HepG2 (cell line): Measurements from ENCODE around the gene MMP24OS. TPM values are rescaled to one million over a fixed set of nuclear protein-coding genes. Genes with fewer than 3 reads are reported as not detected.

Source experiments
- ATAC-seq: fragments of 200-7000 bp; cut with Tn5 transposase; 3 replicates; pipeline ENCODE4 v1.9.1; 2020; ENCODE audit warnings: mild to moderate bottlenecking, moderate library complexity
- BruUV-seq: library from RNA; stranded (reverse); fragments of 400-500 nt; replicated peaks from 2 replicates; lab custom pipeline; 2021; lab: Mats Ljungman, UMichigan
- CTCF ChIA-PET: fragments of 300-600 bp; formaldehyde crosslinking; extraction: SDS; loops from one replicate; lab custom pipeline; 2021; ENCODE audit warnings: low total read pairs, inconsistent platforms, low intra/inter-chr PET ratio; lab: Yijun Ruan, JAX
- POLR2A ChIA-PET: fragments of 350-600 bp; sonication (Branson Sonifier 250); formaldehyde crosslinking; loops from one replicate; lab custom pipeline; 2020; ENCODE audit warnings: antibody characterized with exemption, inconsistent platforms; lab: Yijun Ruan, JAX
- DNase-seq: peaks from one replicate; pipeline ENCODE4 v3.0.0-alpha.2; 2015; ENCODE audit warnings: low spot score
- FAIRE-seq: peaks from 3 replicates; lab custom pipeline; 2011; peaks lifted over from hg19 to GRCh38; lab: Jason Lieb, UNC
- H2AFZ ChIP-seq: one replicate; pipeline ENCODE4 v1.6.1; 2011; ENCODE audit warnings: low read length, inconsistent platforms
- H3K27ac ChIP-seq: fragments of 300-600 bp; 3 replicates; pipeline ENCODE4 v1.8.0; 2011; ENCODE audit warnings: mixed run types, mild to moderate bottlenecking, mixed read lengths, low read length, inconsistent platforms; ENCODE audit not compliant: insufficient read depth; ENCODE audit errors: extremely low read length
- H3K27me3 ChIP-seq, 2 experiments: fragments of 200-600 bp in 1 of 2; 2 replicates in 1 of 2; 3 replicates in 1 of 2; pipeline versions ENCODE4 v1.6.0 to v1.8.0; 2011; ENCODE audit warnings: low read length in 2 of 2, mild to moderate bottlenecking in 2 of 2, moderate library complexity in 2 of 2, inconsistent platforms in 1 of 2; ENCODE audit not compliant: insufficient read depth in 2 of 2, control insufficient read depth in 1 of 2
- H3K36me3 ChIP-seq, 2 experiments: fragments of 200-600 bp in 1 of 2; replicated peaks in 1 of 2; 2 replicates in 1 of 2; 3 replicates in 1 of 2; pipeline versions ENCODE4 v1.5.1 to v1.8.0; 2011; ENCODE audit warnings: low read length in 2 of 2, inconsistent platforms in 1 of 2; ENCODE audit not compliant: insufficient read depth in 2 of 2, control insufficient read depth in 1 of 2
- H3K4me1 ChIP-seq: 2 replicates; pipeline ENCODE4 v1.5.1; 2012; ENCODE audit warnings: low read length, inconsistent platforms; ENCODE audit not compliant: insufficient read depth
- H3K4me2 ChIP-seq: 2 replicates; pipeline ENCODE4 v1.6.0; 2011; ENCODE audit warnings: low read depth, low read length, inconsistent platforms
- H3K4me3 ChIP-seq, 3 experiments: fragments of 200-600 bp in 1 of 3; sonication (generic), shearing (Covaris generic) in 1 of 3; replicated peaks in 1 of 3; 2 replicates each; pipeline ENCODE4 v1.5.1; 2011 to 2016; ENCODE audit warnings: low read length in 3 of 3, inconsistent platforms in 2 of 3, low read depth in 2 of 3, mild to moderate bottlenecking in 2 of 3, control low read depth in 1 of 3, mixed read lengths in 1 of 3; ENCODE audit not compliant: insufficient read depth in 1 of 3
- H3K79me2 ChIP-seq: one replicate; pipeline ENCODE4 v1.6.1; 2011; ENCODE audit warnings: low read length, inconsistent platforms; ENCODE audit not compliant: insufficient read depth
- H3K9ac ChIP-seq: 2 replicates; pipeline ENCODE4 v1.6.0; 2011; ENCODE audit warnings: mild to moderate bottlenecking, low read depth, low read length, inconsistent platforms; ENCODE audit not compliant: insufficient read depth
- H3K9me3 ChIP-seq: 2 replicates; pipeline ENCODE4 v1.5.1; 2012; ENCODE audit warnings: mild to moderate bottlenecking, low read length
- H4K20me1 ChIP-seq: 2 replicates; pipeline ENCODE4 v1.6.0; 2011; ENCODE audit warnings: inconsistent platforms, mild to moderate bottlenecking, low read length, moderate library complexity; ENCODE audit not compliant: insufficient read depth
- GLI4 ChIP-seq: sonication (generic); formaldehyde crosslinking; IDR thresholded peaks from 2 replicates; pipeline ENCODE4 v1.5.1; 2020; ENCODE audit warnings: missing genetic modification reagents, mild to moderate bottlenecking, moderate library complexity, borderline replicate concordance
- HNF4G ChIP-seq, 2 experiments: sonication (generic) in 1 of 2; formaldehyde crosslinking in 1 of 2; IDR thresholded peaks; 2 replicates each; pipeline versions ENCODE4 v1.4.0 to v1.6.1; 2011 to 2020; ENCODE audit warnings: borderline replicate concordance in 2 of 2, low read depth in 2 of 2, mild to moderate bottlenecking in 2 of 2, low read length in 1 of 2, missing genetic modification reagents in 1 of 2, moderate library complexity in 1 of 2
- ISL2 ChIP-seq: sonication (generic); formaldehyde crosslinking; IDR thresholded peaks from 2 replicates; pipeline ENCODE4 v1.5.0; 2020; ENCODE audit warnings: missing genetic modification reagents
- KDM4B ChIP-seq: sonication (generic); formaldehyde crosslinking; IDR thresholded peaks from 2 replicates; pipeline ENCODE4 v1.4.0; 2020; ENCODE audit warnings: missing genetic modification reagents
- MAFG ChIP-seq: sonication (generic); formaldehyde crosslinking; IDR thresholded peaks from 2 replicates; pipeline ENCODE4 v1.5.1; 2020; ENCODE audit warnings: mild to moderate bottlenecking, missing genetic modification reagents
- POGZ ChIP-seq: sonication (generic); formaldehyde crosslinking; IDR thresholded peaks from 2 replicates; pipeline ENCODE4 v1.4.0; 2020; ENCODE audit warnings: mild to moderate bottlenecking, missing genetic modification reagents
- RNF2 ChIP-seq: fragments of 450-650 bp; conservative IDR thresholded peaks from 2 replicates; pipeline ENCODE4 v1.6.1; 2016; ENCODE audit warnings: low read depth
- SYNCRIP ChIP-seq: fragments of 200-400 bp; formaldehyde crosslinking; IDR thresholded peaks from 2 replicates; pipeline ENCODE4 v1.6.1; 2018; ENCODE audit warnings: mild to moderate bottlenecking, low read depth, low read length; ENCODE audit not compliant: insufficient read depth
- TCF7 ChIP-seq: sonication (generic); IDR thresholded peaks from 2 replicates; pipeline ENCODE4 v1.6.1; 2016; ENCODE audit warnings: antibody characterized with exemption, low read depth
- ZFY ChIP-seq: sonication (generic); formaldehyde crosslinking; IDR thresholded peaks from 2 replicates; pipeline ENCODE4 v1.4.0; 2020; ENCODE audit warnings: missing genetic modification reagents
- ZNF224 ChIP-seq: sonication (generic); formaldehyde crosslinking; IDR thresholded peaks from 2 replicates; pipeline ENCODE4 v1.5.0; 2020; ENCODE audit warnings: mild to moderate bottlenecking, missing genetic modification reagents
- ZNF614 ChIP-seq: IDR thresholded peaks from 2 replicates; pipeline ENCODE4 v1.6.1; 2018; ENCODE audit warnings: missing biosample characterization, missing genetic modification reagents, inconsistent platforms, borderline replicate concordance
- ZNF720 ChIP-seq: sonication (generic); formaldehyde crosslinking; IDR thresholded peaks from 2 replicates; pipeline ENCODE4 v1.4.0; 2020; ENCODE audit warnings: missing genetic modification reagents
- ZNF773 ChIP-seq: sonication (generic); formaldehyde crosslinking; IDR thresholded peaks from 2 replicates; pipeline ENCODE4 v1.4.0; 2020; ENCODE audit warnings: missing genetic modification reagents, borderline replicate concordance
- WGBS: methylation state at CpG from one replicate; pipeline ENCODE4 v1.1.6; 2017; ENCODE audit warnings: low lambda C conversion rate; 5-methylcytosine and 5-hydroxymethylcytosine counted together
- in situ Hi-C: cut with HindIII; loops from 2 replicates; pipeline ENCODE4 v1.10.0; 2017; ENCODE audit warnings: low pct_unique_long_range_greater_than_20kb; ENCODE audit not compliant: extremely low pct_ligation_motif_present
- intact Hi-C: fragments of 100-400 bp; cut with micrococcal nuclease; formaldehyde crosslinking; loops from one replicate; pipeline ENCODE4 v1.10.0; 2022; ENCODE audit not compliant: unreplicated experiment
- polyA plus RNA-seq, 8 experiments: library from polyadenylated mRNA; depleted of rRNA in 3 of 8; stranded (reverse) in 7 of 8; unstranded in 1 of 8; fragments of >200 nt; fragmentation: Illumina TruSeq in 4 of 8; extraction: Trizol in 4 of 8; gene quantifications; 2 replicates each; pipeline versions ENCODE4 v1.2.1 to v1.2.3, GENCODE V29; 2011 to 2016; ENCODE audit warnings: low read depth in 4 of 8, missing spikeins in 1 of 8, mixed read lengths in 1 of 8; ENCODE audit not compliant: insufficient read depth in 1 of 8
- total RNA-seq, 5 experiments: library from RNA; depleted of rRNA; stranded (reverse); fragments of >200 nt; fragmentation: Illumina TruSeq; extraction: Trizol; gene quantifications; 2 replicates each; pipeline ENCODE4 v1.2.3, GENCODE V29; 2016; ENCODE audit warnings: low read depth in 1 of 5
- TF ChIP-seq, protein P1 (sequence below): IDR thresholded peaks from 2 replicates; pipeline ENCODE4 v1.6.1; 2016; ENCODE audit warnings: low read depth, borderline replicate concordance
- TF ChIP-seq, protein P2 (sequence below): sonication (generic); formaldehyde crosslinking; IDR thresholded peaks from 2 replicates; pipeline ENCODE4 v1.4.0; 2020; ENCODE audit warnings: low read depth, mild to moderate bottlenecking, missing genetic modification reagents

The MMP24OS gene
- total and polyA plus RNA-seq, 2 of the 13 experiments (the other 11 are each of a cell fraction or from before 2014, with no cell fraction given): 6.0 to 8.5 TPM

DNA sequence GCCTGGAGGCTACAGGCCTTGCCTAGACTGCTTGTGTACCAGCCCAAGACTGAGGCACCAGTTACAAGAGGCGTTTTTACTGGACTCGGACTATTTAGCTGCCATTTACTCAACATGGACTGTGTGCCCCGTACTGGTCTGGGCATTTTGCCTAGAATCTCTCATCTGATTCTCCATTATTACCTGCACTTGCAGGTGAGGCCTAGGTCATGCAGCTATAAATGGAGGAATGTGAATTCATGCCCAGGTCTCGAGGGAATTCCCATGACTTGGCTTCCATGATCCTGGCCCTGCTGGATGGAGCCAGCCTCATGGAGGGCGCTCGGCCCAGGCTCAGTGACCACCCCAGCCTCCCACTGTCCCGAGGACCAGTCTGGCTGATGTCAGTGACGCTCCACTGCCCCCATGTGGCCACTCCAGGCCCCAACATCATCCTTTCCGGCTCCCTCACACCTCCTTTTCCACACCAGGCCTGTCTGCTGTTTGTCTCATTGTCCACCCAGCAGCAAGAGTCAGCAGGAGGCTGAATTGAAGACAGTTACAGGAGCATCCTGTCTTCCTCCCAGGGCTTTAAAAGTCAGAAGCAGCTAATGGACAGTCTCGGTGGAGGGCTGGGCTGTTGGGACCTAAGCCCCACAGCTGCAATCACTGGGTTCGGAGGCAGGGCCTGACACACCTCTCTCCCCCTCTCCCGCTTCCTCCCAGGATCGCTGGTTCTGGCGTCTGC lies 8.7 kb downstream of the MMP24OS start (continued):
- peak; percentile 44; the same call in 1 of the 2 replicates for TF ChIP-seq POGZ (CRISPR knock-in tag)
- TF ChIP-seq, protein P1, sequence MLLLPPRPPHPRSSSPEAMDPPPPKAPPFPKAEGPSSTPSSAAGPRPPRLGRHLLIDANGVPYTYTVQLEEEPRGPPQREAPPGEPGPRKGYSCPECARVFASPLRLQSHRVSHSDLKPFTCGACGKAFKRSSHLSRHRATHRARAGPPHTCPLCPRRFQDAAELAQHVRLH (CRISPR knock-in tag): peak; percentile 36; the same call in 1 of the 2 replicates

DNA sequence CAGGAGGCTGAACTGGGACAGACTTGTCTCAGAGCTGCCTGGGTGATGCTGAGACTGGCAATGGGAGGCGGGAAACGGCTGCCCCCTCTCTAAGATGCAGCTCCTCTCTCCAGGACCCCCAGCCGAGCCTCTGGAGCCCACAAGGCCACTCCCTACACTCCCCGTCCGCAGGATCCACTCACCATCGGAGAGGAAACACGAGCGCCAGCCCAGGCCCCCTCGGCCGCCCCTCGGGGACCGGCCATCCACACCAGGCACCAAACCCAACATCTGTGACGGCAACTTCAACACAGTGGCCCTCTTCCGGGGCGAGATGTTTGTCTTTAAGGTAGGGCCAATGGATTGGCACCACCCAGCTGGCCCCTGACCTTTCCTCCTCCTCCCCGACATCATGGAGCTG lies 10.8 kb downstream of the MMP24OS start:
- Histone ChIP-seq H3K4me2 (no peak overlapping the region), H2AFZ (no peak overlapping the region), H3K27me3 (no peaks in the 10 kb centered on the region), H3K9me3 (no peaks in the 10 kb centered on the region), H3K4me1 (peaks cover 35% of the 10 kb centered on the region), H3K79me2 (no peaks in the 10 kb centered on the region), H3K4me3 (no peak overlapping the region), H4K20me1 (no peaks in the 10 kb centered on the region), H3K9ac (no peak overlapping the region), H3K27ac (no peak overlapping the region), H3K36me3 (no peaks in the 10 kb centered on the region)
- BruUV-seq: no TSS peak
- ATAC-seq (no peak), DNase-seq (no peak), FAIRE-seq (no peak)
- ChIA-PET CTCF (interaction anchor here (3.4 kb wide), 1 partner anchor 122 kb away, joined by 27 read pairs; no protein-coding TSS in a partner anchor), POLR2A (no interaction called here)
- WGBS: 86% methylated on average over 14 of the region's 16 CpGs
- in situ Hi-C loops: loop anchor here (5.0 to 10.0 kb wide), 2 partner anchors 120 to 392 kb away; partner anchors contain the start of genes ACSS2, EDEM2 and GGT7
- TF ChIP-seq ISL2 (CRISPR knock-in tag): no peak
- no peak for TF ChIP-seq ZNF224
- no peak for TF ChIP-seq ZNF720 (CRISPR knock-in tag)
- TF ChIP-seq SYNCRIP: no peak
- no peak for TF ChIP-seq MAFG (CRISPR knock-in tag)
- no peak for TF ChIP-seq GLI4
- TF ChIP-seq RNF2: no peak
- no peak for TF ChIP-seq ZFY (CRISPR knock-in tag)
- TF ChIP-seq ZNF614: no peak
- TF ChIP-seq HNF4G (IDR thresholded peaks at IDR 0.05; ENCODE audit: borderline replicate concordance, low read depth, low read length): no peak
- TF ChIP-seq HNF4G (CRISPR knock-in tag; IDR thresholded peaks at IDR 0.05; ENCODE audit: borderline replicate concordance, low read depth): no peak
- no peak for TF ChIP-seq TCF7
- TF ChIP-seq, protein P2, sequence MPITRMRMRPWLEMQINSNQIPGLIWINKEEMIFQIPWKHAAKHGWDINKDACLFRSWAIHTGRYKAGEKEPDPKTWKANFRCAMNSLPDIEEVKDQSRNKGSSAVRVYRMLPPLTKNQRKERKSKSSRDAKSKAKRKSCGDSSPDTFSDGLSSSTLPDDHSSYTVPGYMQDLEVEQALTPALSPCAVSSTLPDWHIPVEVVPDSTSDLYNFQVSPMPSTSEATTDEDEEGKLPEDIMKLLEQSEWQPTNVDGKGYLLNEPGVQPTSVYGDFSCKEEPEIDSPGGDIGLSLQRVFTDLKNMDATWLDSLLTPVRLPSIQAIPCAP (CRISPR knock-in tag): no peak
- no peak for TF ChIP-seq KDM4B (CRISPR knock-in tag)
- no peak for TF ChIP-seq ZNF773 (CRISPR knock-in tag)
- intact Hi-C loops: no loop called here
